ENCODE results near the gene ANKRD24.

DNA sequence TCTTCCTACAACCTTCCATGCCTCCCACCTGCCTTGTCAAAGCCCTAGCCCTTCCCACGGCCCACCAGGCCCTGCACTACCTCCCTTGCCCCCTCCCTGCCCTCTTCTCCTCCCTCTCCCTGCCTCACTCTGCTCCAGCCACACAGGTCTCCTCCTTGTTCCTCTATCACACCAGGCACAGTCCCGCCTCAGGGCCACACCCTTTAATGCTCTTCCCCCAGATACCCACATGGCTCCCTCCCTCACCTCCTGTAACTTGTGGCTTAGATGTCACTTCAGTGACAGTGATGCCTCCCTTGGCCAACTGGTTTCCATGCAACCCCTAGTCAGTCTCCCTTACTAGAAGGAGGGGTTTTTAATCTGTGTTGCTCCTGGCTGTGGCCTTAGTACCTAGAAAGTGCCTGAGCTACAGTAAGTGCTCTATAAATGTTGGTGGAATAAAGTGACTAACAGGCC is 1.4 kb upstream of the ANKRD24 start:
- TF ChIP-seq, protein P1, sequence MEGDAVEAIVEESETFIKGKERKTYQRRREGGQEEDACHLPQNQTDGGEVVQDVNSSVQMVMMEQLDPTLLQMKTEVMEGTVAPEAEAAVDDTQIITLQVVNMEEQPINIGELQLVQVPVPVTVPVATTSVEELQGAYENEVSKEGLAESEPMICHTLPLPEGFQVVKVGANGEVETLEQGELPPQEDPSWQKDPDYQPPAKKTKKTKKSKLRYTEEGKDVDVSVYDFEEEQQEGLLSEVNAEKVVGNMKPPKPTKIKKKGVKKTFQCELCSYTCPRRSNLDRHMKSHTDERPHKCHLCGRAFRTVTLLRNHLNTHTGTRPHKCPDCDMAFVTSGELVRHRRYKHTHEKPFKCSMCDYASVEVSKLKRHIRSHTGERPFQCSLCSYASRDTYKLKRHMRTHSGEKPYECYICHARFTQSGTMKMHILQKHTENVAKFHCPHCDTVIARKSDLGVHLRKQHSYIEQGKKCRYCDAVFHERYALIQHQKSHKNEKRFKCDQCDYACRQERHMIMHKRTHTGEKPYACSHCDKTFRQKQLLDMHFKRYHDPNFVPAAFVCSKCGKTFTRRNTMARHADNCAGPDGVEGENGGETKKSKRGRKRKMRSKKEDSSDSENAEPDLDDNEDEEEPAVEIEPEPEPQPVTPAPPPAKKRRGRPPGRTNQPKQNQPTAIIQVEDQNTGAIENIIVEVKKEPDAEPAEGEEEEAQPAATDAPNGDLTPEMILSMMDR (conservative IDR thresholded peaks at IDR 0.05; ENCODE audit: low read depth, low read length): no peak
- TF ChIP-seq EZH2 (IDR thresholded peaks at IDR 0.05; ENCODE audit: borderline replicate concordance, low read depth, low read length, poor library complexity, severe bottlenecking): no peak

Data from A673 (cell line).